ENCODE results near the gene UBAC2.

DNA sequence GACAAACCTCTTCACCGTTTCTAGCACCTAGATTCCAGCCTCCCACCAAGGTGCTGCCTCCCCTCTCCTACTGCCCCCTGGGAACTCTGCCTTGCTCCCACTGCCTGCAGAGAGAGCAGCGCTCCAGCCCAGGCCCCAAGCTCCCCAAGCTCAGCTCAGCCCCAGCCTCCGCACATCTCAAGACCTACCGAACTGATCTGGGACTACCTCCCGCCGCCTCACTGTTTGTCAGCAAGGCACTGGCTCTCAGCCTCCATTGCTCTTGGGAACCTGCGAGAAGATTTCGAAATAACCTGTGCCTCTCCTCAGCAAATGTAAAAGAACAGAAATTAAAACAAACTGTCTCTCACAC lies 198.9 kb downstream of the UBAC2 start:
- TF ChIP-seq POLR2A (IDR thresholded peaks at IDR 0.05) = no peak
- TF ChIP-seq, protein P1, sequence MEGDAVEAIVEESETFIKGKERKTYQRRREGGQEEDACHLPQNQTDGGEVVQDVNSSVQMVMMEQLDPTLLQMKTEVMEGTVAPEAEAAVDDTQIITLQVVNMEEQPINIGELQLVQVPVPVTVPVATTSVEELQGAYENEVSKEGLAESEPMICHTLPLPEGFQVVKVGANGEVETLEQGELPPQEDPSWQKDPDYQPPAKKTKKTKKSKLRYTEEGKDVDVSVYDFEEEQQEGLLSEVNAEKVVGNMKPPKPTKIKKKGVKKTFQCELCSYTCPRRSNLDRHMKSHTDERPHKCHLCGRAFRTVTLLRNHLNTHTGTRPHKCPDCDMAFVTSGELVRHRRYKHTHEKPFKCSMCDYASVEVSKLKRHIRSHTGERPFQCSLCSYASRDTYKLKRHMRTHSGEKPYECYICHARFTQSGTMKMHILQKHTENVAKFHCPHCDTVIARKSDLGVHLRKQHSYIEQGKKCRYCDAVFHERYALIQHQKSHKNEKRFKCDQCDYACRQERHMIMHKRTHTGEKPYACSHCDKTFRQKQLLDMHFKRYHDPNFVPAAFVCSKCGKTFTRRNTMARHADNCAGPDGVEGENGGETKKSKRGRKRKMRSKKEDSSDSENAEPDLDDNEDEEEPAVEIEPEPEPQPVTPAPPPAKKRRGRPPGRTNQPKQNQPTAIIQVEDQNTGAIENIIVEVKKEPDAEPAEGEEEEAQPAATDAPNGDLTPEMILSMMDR (IDR thresholded peaks at IDR 0.05) = no peak
- no peak for TF ChIP-seq POLR2AphosphoS5 (IDR thresholded peaks at IDR 0.05)

Data from sigmoid colon (tissue), 4 donors.